HG03175 (cell line): ENCODE data around the gene PIK3C2G.
"Not testable (repeated sequence)": the region's sequence is repeated elsewhere in the genome, so short reads cannot be mapped to it uniquely, and the experiment has no call there.

Experiments used
- ATAC-seq: cut with Tn5 transposase; IDR thresholded peaks from one replicate; pipeline ENCODE4 v1.9.1; 2021; ENCODE audit warnings: mild to moderate bottlenecking, moderate library complexity; ENCODE audit not compliant: unreplicated experiment

The PIK3C2G gene, protein sequence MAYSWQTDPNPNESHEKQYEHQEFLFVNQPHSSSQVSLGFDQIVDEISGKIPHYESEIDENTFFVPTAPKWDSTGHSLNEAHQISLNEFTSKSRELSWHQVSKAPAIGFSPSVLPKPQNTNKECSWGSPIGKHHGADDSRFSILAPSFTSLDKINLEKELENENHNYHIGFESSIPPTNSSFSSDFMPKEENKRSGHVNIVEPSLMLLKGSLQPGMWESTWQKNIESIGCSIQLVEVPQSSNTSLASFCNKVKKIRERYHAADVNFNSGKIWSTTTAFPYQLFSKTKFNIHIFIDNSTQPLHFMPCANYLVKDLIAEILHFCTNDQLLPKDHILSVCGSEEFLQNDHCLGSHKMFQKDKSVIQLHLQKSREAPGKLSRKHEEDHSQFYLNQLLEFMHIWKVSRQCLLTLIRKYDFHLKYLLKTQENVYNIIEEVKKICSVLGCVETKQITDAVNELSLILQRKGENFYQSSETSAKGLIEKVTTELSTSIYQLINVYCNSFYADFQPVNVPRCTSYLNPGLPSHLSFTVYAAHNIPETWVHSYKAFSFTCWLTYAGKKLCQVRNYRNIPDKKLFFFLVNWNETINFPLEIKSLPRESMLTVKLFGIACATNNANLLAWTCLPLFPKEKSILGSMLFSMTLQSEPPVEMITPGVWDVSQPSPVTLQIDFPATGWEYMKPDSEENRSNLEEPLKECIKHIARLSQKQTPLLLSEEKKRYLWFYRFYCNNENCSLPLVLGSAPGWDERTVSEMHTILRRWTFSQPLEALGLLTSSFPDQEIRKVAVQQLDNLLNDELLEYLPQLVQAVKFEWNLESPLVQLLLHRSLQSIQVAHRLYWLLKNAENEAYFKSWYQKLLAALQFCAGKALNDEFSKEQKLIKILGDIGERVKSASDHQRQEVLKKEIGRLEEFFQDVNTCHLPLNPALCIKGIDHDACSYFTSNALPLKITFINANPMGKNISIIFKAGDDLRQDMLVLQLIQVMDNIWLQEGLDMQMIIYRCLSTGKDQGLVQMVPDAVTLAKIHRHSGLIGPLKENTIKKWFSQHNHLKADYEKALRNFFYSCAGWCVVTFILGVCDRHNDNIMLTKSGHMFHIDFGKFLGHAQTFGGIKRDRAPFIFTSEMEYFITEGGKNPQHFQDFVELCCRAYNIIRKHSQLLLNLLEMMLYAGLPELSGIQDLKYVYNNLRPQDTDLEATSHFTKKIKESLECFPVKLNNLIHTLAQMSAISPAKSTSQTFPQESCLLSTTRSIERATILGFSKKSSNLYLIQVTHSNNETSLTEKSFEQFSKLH (N-terminal part only)

DNA sequence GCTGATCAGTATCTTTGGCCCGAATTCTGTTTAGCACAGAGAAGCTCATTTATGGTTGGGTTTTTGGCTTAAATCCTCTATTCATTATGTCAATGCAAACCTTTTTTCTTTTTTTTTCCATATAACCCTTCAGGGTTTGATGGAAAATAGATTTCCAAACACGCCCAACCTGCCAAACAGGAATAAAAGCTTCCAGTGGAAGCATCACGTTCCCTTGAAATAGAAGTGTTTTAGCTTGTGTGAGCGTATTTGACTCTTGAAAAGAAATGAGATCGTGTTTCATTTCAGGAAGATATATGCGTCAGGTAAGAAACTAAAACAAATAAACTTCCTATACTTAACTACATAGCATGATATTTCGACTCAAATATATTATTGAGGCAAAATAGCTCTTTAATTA is at the start of gene PIK3C2G:
TSS of gene PIK3C2G (plus strand) at position 246 of the 400 bp plus-strand sequence. CDS start 20,564 bp downstream, outside the sequence.
- no peak for ATAC-seq

DNA sequence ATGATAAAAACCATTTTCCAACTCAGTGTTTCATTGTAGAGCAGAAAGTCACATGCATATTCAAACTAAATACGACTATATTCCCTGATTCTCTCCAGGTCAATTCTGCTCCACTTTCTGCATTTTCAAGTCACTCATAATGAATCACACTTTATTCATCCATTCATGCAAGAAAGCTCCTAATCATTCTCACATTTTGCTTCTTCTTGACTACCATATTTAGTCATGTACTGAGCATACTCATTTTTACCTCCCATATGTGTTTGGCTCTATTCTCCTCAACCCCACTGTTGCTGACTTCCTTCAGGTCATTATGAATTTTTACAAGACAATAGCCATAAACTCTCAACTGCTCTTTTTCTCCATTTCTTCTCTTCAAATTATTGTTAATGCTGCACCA is 43.4 kb upstream of the PIK3C2G start:
- ATAC-seq = no peak

DNA sequence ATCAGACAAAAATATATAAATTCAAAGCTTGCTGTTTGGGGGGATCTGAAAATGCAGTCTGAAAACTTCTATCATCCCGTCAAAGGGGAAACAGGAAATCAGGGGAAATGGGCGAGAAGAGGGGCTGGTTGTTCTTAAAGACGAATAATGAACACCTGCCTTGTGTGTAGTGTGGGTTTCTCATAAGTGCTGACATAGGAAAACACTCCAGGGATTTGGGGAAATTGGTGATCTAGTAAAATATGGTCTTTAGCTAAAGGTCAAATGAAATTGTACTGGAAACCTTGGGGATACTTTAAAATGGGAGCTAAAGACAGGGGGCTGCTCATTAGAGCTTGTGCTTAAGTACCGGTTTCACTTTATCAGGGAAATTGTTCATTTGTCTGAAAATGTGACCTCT is 39.6 kb upstream of the PIK3C2G start:
- ATAC-seq = no peak

DNA sequence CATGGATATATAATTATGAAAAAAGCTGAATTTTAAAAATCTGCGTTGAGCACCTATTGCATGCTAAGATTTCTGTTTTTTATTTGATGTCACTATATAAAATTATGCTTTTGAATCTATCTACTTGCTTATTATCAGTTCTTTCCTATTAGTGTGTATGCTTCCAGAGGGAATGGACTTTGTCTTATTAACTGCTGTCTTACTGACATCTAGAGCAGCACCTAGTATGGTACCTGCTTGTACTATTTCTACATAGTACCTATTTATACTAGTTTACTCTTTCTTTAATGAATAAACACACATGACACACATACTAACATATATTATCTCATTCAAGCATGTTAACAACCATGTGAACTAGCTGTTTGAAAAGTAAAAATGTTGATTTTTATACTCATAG is 38.6 kb upstream of the PIK3C2G start:
- no peak for ATAC-seq

DNA sequence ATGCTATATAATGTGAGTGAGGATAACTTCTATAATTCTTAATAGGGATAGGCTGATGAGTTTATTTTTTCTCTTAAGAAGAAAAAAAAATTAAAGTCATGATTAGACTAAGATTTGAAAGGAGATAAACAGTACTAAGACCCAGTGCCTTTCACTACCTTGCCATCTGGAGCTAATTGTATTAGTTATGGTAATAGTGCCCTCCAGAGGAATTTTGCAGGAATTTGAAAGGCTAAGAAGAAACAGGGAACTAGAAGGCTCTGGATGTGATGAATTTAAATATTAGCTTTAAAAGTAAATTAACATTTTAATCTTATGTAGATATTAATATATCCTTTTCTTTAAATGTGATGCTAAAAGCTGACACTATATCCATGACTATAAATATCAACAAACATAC is 36.6 kb upstream of the PIK3C2G start:
- no peak for ATAC-seq

DNA sequence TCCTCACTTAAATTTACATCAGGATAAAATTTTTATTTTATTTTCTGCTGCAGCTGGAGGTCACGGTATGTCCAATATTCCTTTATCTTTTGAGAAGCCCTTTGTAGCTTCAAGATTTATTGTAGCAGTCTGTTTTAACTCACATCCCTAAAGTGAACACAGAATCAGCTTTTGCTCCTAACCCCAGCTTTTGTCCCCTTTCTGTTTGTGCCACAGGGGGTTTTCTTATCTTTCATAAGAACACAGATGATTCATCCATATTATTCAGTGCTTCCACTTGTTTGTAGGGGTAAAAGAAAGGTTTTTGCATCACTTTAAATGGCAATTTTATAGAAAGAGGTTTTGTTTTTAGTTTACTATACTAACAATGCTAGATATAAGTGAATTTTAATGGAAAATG is 21.8 kb upstream of the PIK3C2G start:
- no peak for ATAC-seq

DNA sequence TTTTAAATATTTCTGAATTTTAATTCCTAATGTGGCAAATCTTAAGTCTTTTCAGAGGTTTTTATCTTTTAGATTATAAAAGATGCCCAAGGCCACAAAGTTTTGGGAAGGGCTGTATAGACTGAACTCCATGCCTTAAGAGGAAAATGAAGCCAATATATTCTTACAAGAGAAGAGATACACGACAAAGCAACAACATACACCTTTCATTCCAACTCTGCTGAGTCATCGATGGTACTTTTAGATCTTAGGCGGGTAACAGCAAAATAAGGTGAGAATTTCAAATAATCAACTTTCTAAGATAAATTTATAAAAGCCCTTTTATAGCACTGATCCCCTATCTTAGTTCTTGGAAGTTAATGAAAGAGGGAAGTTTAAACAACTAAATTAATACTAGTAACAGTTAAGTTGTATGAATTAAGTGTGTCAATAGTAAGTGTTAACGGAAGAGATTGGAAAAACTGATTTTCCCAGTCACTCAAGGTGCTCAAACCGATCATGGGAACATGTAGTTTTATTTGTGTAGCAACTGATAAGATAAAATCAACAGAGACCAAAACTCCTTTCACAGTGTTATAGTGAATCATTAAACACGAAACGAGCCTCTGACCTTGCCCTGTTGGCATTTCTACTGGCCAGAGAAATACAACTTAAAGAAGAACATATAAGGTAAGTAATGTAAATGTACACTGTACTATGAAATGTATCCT is 18.8 kb upstream of the PIK3C2G start:
- ATAC-seq = no peak

DNA sequence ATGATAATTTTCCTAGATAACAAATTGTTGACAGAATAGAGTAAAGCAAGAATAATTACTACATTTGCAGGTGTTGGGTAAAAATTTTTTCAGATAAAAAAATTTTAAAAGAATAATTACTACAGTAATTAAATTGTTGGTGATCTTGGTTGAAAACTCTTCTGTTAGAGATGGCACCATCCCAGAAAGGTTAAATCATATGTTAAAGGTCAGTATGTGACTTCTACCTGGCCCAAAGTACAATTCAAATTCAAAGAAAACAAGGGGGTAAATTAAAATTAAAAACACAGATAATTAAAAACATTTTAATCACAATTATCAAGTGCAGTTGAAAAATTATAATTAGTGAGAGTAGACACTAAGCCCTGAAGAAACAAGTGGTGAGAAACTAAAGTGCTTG is 18.1 kb upstream of the PIK3C2G start:
- ATAC-seq = no peak

DNA sequence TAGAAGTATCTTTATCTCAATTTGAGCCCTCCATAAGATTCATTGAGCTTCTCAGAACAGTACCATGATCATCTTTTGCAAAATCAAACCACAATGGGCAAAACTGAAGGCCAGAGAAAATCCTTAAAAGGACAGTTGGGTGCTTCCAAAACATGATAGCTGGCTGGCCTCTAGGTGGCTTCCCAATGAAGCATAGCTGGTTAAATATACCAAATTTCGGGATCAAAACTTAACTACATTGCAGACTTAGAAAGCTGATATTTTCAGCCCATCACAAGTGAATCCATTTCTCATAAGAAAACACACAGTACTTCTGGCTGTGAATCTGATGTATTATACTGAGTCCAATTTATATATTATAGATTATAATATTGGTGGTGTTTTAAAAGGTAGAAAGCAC is 15.3 kb upstream of the PIK3C2G start:
- ATAC-seq = no peak

DNA sequence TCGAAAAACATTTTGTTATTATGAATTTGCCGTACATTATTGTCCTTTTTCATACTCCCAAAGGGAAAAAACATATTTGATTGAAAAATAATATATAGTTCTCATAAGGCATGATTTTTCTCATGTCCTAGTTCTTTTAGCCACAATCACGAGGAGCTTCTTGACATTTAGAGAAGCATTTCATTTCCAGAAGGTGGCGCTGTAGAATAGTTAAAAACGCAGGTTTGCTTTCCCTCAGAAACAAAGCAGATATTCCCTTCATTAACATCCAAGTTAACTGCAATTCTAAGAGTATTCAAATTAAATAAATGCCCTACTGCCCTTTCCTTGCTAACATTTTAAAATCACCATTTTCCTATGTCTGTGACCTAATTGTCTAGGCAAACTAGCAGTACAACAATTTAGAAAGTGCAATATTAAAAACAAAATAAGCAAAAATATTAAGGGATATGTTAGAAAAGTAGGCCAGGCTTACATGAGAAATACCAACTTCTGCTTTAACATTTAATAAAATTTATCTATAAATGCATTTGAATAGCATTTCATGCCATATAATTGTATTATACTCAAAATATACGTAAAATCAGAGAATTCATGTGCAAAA is 10.9 kb upstream of the PIK3C2G start:
- no peak for ATAC-seq

DNA sequence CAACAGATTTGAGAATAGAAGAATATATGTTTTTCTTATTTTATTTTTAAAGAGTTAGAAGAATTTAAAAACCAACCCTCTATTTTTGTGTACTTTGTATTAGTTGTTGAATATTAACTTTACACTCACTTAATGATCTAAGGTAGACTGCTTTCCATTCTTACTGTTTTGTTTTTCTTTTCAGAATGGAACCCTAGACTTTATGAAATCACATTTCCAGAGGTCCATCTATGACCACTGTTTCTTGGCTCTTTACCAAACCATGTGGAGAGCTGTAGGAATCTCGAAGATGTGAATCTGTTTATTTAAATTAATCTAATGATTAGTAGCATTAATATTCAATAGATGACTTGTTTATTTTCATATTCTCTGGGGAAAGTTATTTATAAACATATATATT is 7.2 kb upstream of the PIK3C2G start:
- no peak for ATAC-seq

DNA sequence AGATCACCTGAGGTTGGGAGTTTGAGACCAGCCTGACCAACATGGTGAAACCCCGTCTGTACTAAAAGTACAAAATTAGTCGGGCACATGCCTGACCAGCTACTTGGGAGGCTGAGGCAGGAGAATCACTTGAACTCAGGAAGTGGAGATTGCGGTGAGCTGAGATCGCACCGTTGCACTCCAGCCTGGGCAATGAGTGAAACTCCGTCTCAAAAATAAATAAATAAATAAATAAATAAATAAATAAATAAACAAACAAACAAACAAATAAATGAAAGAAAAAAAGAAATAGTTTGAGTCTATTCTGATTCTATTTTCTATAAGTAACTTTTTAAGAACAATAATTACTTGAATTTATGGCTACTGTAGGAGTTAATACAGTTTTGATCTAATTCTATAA is 6.3 kb upstream of the PIK3C2G start:
- ATAC-seq = not testable (repeated sequence)

DNA sequence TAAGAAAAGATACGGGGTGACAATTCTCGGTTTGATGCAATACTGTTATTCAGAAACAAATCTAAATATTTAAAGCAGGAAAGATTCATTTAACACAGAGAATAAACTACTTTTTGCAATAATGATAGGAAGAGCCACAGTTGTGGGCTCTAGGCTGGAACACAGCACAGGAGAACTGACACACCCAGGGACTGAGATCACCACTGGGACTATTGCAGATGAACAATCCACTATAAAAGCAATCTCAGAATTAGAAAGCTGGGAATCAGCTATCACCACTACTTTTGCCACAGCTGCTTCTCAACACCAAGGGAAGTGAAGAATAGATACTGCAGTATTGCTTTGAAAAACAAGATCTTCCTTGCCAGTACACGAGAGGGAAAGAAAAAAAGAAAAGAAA is 4.1 kb upstream of the PIK3C2G start:
- ATAC-seq = no peak

DNA sequence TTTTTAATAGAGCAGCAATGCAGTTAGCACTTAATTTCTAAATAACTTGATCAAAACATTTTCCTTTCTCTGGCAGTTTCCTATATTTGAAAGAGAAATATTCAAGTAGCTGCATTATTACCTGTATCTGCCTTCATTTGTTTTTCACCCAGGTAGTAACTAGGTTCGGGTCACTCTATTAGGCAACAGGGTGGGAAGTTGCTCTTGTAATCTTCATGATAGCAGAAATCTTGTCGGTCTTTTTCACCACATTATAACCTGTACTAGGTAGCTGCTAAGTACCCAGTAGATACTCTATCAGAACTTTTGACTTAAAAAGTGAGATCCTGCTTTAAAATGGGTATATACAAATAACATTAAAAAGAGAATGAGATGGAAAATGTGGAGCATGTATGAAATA is 2.4 kb upstream of the PIK3C2G start:
- ATAC-seq = no peak

DNA sequence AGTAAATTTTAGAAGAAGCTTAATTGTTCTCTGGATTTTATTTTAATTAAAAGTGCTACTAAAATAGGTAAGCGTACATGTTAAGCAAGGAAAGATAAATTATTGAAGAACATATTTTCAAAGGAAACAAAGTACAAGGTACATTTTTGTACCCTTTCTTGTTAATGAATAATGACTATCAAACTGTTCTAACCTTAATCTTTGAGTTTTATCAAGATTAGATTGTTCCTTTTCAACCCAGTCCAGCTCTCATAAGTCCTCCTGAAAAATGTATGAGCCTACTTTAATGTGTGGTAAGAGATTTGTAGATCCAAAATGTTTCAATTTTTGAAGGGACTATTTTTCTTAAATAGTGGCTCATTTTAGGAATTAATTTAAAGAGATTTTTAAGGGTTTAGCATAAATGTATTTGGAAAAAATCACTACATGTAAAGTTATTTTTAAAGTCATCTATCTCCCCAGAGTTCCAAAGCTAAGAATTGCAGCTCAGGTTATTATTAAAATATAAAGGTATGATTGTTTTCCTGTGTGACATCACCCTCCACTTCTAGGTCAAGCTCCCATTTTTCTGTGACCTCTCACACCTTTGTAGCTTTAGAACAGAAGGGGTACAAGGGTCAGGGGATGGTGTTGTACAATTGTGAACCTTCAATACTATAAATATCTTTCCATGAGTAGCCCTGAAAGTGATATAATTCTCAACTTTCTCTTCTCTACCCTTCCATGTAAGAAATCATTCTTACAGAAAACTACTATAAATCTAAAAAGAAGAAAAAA is 1.2 kb upstream of the PIK3C2G start:
- no peak for ATAC-seq

DNA sequence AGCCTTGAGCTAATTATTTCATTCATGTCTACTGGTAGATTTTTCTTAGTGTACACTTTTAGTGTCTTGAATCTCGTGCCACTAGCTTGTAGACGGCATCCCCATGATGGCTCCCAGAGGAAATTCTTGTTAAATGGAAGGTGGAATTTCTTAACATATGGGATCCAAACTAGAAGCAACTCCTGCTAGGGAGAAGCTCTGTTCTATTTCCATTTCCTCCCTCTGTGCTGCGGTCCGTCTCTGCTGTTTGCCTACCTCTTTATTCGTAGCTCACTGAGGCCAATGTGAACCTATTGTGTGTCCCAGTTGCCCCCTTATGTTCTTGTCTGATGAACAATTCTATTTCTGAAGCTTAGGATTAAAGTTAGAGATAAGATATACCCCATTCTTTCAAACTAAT is 588 bp downstream of the PIK3C2G start:
- no peak for ATAC-seq

DNA sequence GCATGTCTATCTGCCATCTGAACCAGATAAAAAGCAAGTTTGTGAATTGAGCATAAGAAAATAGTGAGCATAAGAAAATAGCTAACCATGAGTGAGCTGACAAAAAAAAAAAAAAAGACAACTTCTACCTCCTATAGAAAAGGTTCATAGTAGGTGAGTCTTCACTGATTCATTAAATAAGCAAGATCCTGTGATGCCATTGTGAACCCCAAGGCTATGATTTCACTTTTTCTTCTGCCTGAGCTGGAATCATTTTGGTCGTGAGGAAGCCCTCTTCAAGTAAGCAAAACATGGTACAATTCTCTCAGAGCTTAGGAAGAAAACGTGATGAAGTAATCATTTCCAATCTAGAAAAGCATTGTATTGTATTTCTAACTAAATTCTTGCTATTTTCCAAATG is 1.2 kb downstream of the PIK3C2G start:
- no peak for ATAC-seq

DNA sequence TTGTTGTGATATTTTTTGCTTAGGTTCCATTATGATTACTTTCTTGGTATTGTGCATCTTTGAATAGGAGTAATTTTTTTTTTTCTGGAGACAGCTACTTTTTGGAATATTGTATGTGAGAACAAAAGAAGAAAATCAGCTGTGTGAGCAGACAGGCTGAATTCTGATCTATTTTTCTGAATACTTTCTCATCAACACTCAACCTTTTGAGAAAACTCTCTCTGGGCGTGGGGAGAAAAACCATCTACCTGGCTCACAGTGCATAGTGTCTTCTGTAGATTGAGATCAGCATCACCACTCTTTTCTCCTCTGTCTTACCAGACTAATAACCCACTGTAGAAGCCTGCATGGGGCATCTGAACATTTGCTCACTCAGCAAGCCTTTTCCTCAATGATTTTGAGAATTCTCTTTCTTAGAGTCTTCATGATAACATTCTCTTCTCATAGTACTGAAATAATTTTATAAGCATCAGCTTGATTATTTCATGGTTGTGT is 3.3 kb downstream of the PIK3C2G start:
- no peak for ATAC-seq

DNA sequence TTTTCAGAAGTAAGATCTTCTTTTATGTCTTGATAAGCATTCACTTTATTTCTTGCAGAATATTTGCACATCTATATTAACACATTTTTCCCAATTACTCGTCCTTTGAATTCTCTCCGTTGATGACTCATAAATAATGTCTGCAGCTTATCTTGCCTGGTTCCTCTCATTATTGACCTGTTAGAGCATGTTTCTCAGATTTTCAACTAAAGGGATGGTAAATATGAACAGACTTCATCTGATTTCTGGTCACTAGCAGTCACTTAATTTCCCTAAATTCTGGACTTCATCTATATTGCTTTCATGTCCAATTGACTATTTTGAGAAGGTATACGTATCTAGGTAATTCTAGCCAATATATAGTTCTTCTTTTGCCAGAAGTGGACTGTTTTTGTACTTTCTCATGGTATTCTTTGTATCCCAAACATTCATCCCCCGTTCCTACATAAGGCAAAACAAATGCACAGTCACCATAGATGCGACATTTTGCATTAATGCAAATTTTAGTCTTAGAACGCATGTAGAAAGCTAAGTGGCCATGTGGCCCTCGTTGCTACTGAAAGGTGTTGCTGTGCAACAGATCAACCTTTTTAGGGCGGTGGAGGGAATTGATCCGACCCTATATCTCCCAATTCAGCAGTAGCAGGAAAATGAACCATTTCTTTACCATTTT is 6.2 kb downstream of the PIK3C2G start:
- ATAC-seq = no peak
